HG03196 (cell line): Measurements from ENCODE around the gene ABLIM1.

ENCODE experiments used
- ATAC-seq: cut with Tn5 transposase; IDR thresholded peaks from one replicate; pipeline ENCODE4 v1.9.1; 2021; ENCODE audit not compliant: unreplicated experiment

Gene ABLIM1

GRCh38 chr10:114525368-114525949, 132.6 kb downstream of the ABLIM1 start:
- ATAC-seq = no peak

- no peak for ATAC-seq
Observed at GRCh38 chr10:114523876-114524275, 134.2 kb downstream of the ABLIM1 start.

- ATAC-seq = no peak
Observed at GRCh38 chr10:114521255-114521654, 136.8 kb downstream of the ABLIM1 start.

GRCh38 chr10:114520453-114520852, 137.6 kb downstream of the ABLIM1 start:
- ATAC-seq = no peak

GRCh38 chr10:114519756-114520293, 138.2 kb downstream of the ABLIM1 start:
- no peak for ATAC-seq

- no peak for ATAC-seq
Observed at GRCh38 chr10:114519306-114519669, 138.8 kb downstream of the ABLIM1 start.

GRCh38 chr10:114518401-114519305, 139.4 kb downstream of the ABLIM1 start:
- ATAC-seq = no peak

GRCh38 chr10:114517368-114518250, 140.5 kb downstream of the ABLIM1 start:
- ATAC-seq = no peak

GRCh38 chr10:114516356-114516755, 141.7 kb downstream of the ABLIM1 start:
- ATAC-seq = no peak

GRCh38 chr10:114515298-114515914, 142.7 kb downstream of the ABLIM1 start:
- ATAC-seq = no peak

- ATAC-seq = no peak
Observed at GRCh38 chr10:114513381-114513792, 144.7 kb downstream of the ABLIM1 start.

GRCh38 chr10:114511881-114512280, 146.2 kb downstream of the ABLIM1 start:
- ATAC-seq = no peak

- ATAC-seq = no peak
Observed at GRCh38 chr10:114508376-114508775, 149.7 kb downstream of the ABLIM1 start.

GRCh38 chr10:114507449-114507848, 150.6 kb downstream of the ABLIM1 start:
- ATAC-seq = no peak

GRCh38 chr10:114506871-114507385, 151.1 kb downstream of the ABLIM1 start:
- ATAC-seq = no peak

- ATAC-seq = no peak
Observed at GRCh38 chr10:114504769-114505579, 153.1 kb downstream of the ABLIM1 start.

GRCh38 chr10:114502074-114502473, 156.0 kb downstream of the ABLIM1 start:
- no peak for ATAC-seq

GRCh38 chr10:114501650-114502049, 156.4 kb downstream of the ABLIM1 start:
- no peak for ATAC-seq

GRCh38 chr10:114500643-114501042, 157.4 kb downstream of the ABLIM1 start:
- no peak for ATAC-seq
